ENCODE data around the gene GMPPA.

DNA sequence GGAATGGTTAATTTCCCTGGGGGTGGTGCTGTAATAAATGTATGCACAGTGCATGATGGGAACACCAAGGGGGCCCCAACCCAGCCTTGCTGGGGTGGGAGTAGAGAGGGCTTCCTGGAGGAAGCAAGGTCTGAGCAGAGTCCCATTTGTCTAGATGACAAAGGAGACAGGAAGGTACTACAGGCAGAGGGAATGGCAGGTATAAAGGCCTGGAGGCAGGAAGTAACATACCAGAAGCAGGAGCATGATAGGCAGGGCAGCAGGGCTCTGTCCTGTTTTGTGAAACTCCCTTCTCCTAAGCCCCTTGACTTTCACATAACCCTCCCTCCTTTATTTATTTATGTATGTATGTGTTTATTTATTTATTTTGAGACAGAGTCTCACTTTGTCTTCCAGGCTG, 3.9 kb downstream of the GMPPA start:
- TF ChIP-seq, protein P1, sequence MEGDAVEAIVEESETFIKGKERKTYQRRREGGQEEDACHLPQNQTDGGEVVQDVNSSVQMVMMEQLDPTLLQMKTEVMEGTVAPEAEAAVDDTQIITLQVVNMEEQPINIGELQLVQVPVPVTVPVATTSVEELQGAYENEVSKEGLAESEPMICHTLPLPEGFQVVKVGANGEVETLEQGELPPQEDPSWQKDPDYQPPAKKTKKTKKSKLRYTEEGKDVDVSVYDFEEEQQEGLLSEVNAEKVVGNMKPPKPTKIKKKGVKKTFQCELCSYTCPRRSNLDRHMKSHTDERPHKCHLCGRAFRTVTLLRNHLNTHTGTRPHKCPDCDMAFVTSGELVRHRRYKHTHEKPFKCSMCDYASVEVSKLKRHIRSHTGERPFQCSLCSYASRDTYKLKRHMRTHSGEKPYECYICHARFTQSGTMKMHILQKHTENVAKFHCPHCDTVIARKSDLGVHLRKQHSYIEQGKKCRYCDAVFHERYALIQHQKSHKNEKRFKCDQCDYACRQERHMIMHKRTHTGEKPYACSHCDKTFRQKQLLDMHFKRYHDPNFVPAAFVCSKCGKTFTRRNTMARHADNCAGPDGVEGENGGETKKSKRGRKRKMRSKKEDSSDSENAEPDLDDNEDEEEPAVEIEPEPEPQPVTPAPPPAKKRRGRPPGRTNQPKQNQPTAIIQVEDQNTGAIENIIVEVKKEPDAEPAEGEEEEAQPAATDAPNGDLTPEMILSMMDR (optimal IDR thresholded peaks at IDR 0.05 in 1 of 3, IDR thresholded peaks at IDR 0.05 in 1 of 3, conservative IDR thresholded peaks at IDR 0.05 in 1 of 3; ENCODE audit: extremely low read depth in 1 of 3, insufficient read depth in 2 of 3, low read length in 3 of 3): no peak
- no peak for TF ChIP-seq EZH2 (IDR thresholded peaks at IDR 0.05; ENCODE audit: low read length)
